ENCODE data around the gene GCNT2. TPM values are rescaled to one million over a fixed set of nuclear protein-coding genes. Genes with fewer than 3 reads are reported as not detected.
A peak's percentile ranks its signal among the peaks of the same experiment; 100 is the strongest.

The GCNT2 gene
- total and polyA plus RNA-seq, 10 donors: 1.8 to 27.2 (median 11.3) TPM

DNA sequence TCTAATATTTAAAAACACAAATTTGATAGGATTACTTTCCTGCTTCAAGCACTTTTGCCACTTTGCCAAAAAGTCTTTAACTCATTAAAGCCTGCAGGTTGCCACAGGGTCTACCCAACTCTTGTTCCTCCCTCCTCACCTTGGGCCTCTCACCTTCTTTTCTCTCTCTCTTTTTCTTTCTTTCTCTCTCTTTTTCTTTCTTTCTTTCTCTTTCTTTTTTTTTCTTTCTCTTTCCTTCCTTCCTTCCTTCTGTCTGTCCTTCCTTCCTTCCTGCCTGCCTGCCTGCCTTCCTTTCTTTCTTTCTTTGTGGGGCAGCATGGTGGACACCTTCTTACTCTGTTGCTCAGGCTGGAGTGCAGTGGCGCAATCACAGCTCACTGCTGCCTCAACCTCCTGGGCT is 123.1 kb downstream of the GCNT2 start:
- H3K4me3 ChIP-seq: no peak overlapping the region
- no peaks in the 10 kb centered on the region for H3K27me3 ChIP-seq (replicated peaks in 1 of 7)
- WGBS, 5 donors: 92 to 100% (median 97%) methylated on average over 1 of the region's 1 CpG
- DNase-seq: no peak
- H3K36me3 ChIP-seq: no peaks in the 10 kb centered on the region
- no peak overlapping the region for H3K27ac ChIP-seq
- intact Hi-C loops (cut with DNase I; ENCODE audit: low total_unique reads): no loop called here
- no peaks in the 10 kb centered on the region for H3K9me3 ChIP-seq
- TF ChIP-seq, protein P1, sequence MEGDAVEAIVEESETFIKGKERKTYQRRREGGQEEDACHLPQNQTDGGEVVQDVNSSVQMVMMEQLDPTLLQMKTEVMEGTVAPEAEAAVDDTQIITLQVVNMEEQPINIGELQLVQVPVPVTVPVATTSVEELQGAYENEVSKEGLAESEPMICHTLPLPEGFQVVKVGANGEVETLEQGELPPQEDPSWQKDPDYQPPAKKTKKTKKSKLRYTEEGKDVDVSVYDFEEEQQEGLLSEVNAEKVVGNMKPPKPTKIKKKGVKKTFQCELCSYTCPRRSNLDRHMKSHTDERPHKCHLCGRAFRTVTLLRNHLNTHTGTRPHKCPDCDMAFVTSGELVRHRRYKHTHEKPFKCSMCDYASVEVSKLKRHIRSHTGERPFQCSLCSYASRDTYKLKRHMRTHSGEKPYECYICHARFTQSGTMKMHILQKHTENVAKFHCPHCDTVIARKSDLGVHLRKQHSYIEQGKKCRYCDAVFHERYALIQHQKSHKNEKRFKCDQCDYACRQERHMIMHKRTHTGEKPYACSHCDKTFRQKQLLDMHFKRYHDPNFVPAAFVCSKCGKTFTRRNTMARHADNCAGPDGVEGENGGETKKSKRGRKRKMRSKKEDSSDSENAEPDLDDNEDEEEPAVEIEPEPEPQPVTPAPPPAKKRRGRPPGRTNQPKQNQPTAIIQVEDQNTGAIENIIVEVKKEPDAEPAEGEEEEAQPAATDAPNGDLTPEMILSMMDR (IDR thresholded peaks at IDR 0.05 in 8 of 11, conservative IDR thresholded peaks at IDR 0.05 in 3 of 11): no peak
- TF ChIP-seq POLR2AphosphoS5 (IDR thresholded peaks at IDR 0.05) (no peak), POLR2A (IDR thresholded peaks at IDR 0.05) (no peak)
- H3K4me1 ChIP-seq: peaks cover 5 to 31% (median 17%) of the 10 kb centered on the region in 6 donors

- Histone ChIP-seq H3K27ac (no peak overlapping the region), H3K4me1 (peaks cover 0 to 12% (median 1%) of the 10 kb centered on the region in 6 donors), H3K9me3 (no peaks in the 10 kb centered on the region), H3K4me3 (no peak overlapping the region), H3K27me3 (replicated peaks in 1 of 7) (peaks cover 0 to 39% (median 0%) of the 10 kb centered on the region in 7 donors), H3K36me3 (no peaks in the 10 kb centered on the region)
- intact Hi-C loops (cut with DNase I; ENCODE audit: low total_unique reads): no loop called here
- TF ChIP-seq, protein P1 (IDR thresholded peaks at IDR 0.05 in 8 of 11, conservative IDR thresholded peaks at IDR 0.05 in 3 of 11): no peak
- TF ChIP-seq POLR2A (IDR thresholded peaks at IDR 0.05) (no peak), POLR2AphosphoS5 (IDR thresholded peaks at IDR 0.05) (no peak)
- DNase-seq: no peak
- 25 to 34% (median 27%) methylated on average over 12 of the region's 12 CpGs for WGBS, 5 donors
Observed at GRCh38 chr6:10655508-10656055, 134.4 kb downstream of the GCNT2 start.

- 83 to 92% (median 85%) methylated on average over 24 of the region's 24 CpGs for WGBS, 5 donors
- intact Hi-C loops (cut with DNase I; ENCODE audit: low total_unique reads): no loop called here
- Histone ChIP-seq H3K27me3 (replicated peaks in 1 of 7) (peaks cover 0 to 28% (median 0%) of the 10 kb centered on the region in 7 donors), H3K27ac (peak overlapping the region in 2 of 8 donors; percentile 10 to 69), H3K4me3 (peak overlapping the region in 4 of 8 donors; percentile 30 to 54 (median 42)), H3K36me3 (no peaks in the 10 kb centered on the region), H3K9me3 (no peaks in the 10 kb centered on the region), H3K4me1 (peaks cover 0 to 12% (median 1%) of the 10 kb centered on the region in 6 donors)
- TF ChIP-seq POLR2AphosphoS5 (IDR thresholded peaks at IDR 0.05) (no peak), POLR2A (IDR thresholded peaks at IDR 0.05) (no peak)
- TF ChIP-seq, protein P1 (IDR thresholded peaks at IDR 0.05 in 8 of 11, conservative IDR thresholded peaks at IDR 0.05 in 3 of 11): no peak
- no peak for DNase-seq
Observed at GRCh38 chr6:10658910-10659698, 138.0 kb downstream of the GCNT2 start.

Measured in spleen (tissue), 11 donors.